Activated naive CD4-positive, alpha-beta T cell (primary cell): ENCODE measurements around the gene ADIPOR2.
"Not testable (repeated sequence)": the region's sequence is repeated elsewhere in the genome, so short reads cannot be mapped to it uniquely, and the experiment has no call there.

Experiments
- DNase-seq, 4 experiments: peaks; one replicate each; lab custom pipeline; 2025; lab: John Stamatoyannopoulos, UW

The ADIPOR2 gene

GRCh38 chr12:1665366-1665765 is 25.5 kb upstream of the ADIPOR2 start:
- DNase-seq = no peak

- DNase-seq = no peak
Measured at GRCh38 chr12:1666215-1666614, 24.7 kb upstream of the ADIPOR2 start.

- no peak for DNase-seq
Measured at GRCh38 chr12:1666685-1667162, 24.1 kb upstream of the ADIPOR2 start.

GRCh38 chr12:1668833-1669543 is 21.9 kb upstream of the ADIPOR2 start:
- no peak for DNase-seq

GRCh38 chr12:1670358-1671268 is 20.3 kb upstream of the ADIPOR2 start:
- no peak for DNase-seq

GRCh38 chr12:1676043-1676442 is 14.8 kb upstream of the ADIPOR2 start:
- no peak for DNase-seq

- no peak for DNase-seq
Measured at GRCh38 chr12:1680804-1681492, 9.9 kb upstream of the ADIPOR2 start.

GRCh38 chr12:1681493-1681807 is 9.4 kb upstream of the ADIPOR2 start:
- DNase-seq = no peak

- no peak for DNase-seq
Measured at GRCh38 chr12:1688086-1688710, 2.7 kb upstream of the ADIPOR2 start.

- DNase-seq = peak in 1 of 4 experiments; percentile 11
Measured at GRCh38 chr12:1691123-1692007, 495 bp downstream of the ADIPOR2 start.

- DNase-seq = no peak
Measured at GRCh38 chr12:1692226-1692625, 1.4 kb downstream of the ADIPOR2 start.

GRCh38 chr12:1692895-1693610 is 2.2 kb downstream of the ADIPOR2 start:
- no peak for DNase-seq

- not testable (repeated sequence) for DNase-seq
Measured at GRCh38 chr12:1695097-1695496, 4.2 kb downstream of the ADIPOR2 start.

GRCh38 chr12:1695886-1696670 is 5.2 kb downstream of the ADIPOR2 start:
- DNase-seq = no peak

GRCh38 chr12:1696800-1697199 is 5.9 kb downstream of the ADIPOR2 start:
- no peak for DNase-seq

GRCh38 chr12:1697271-1697670 is 6.4 kb downstream of the ADIPOR2 start:
- DNase-seq = no peak

- DNase-seq = no peak
Measured at GRCh38 chr12:1698720-1699119, 7.8 kb downstream of the ADIPOR2 start.

GRCh38 chr12:1702713-1703112 is 11.8 kb downstream of the ADIPOR2 start:
- DNase-seq = no peak
